Measurements from ENCODE around the gene MMP10.

Gene MMP10

DNA sequence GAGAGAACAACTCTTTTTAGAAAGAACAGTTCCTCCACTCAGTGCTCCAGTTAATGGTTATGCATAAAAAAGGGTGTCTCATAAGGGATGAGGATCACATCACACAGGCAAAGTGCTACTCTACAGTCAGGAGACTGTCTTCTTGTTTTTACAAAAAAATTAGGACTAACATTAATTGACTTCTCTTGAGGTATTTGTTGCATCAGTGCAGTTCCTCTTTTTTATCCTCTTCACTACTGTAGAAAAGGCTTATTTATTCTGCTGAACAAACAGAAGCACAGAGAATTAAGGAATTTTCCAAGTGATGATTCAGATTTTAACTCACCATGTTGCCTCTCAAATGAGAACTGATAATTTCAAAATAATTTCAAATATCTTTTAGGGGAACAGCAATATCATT is 57.6 kb downstream of the MMP10 start:
- no peak for DNase-seq
